ENCODE data around the gene PAF1.
A peak's percentile ranks its signal among the peaks of the same experiment; 100 is the strongest.

Gene PAF1

GRCh38 chr19:39372047-39372802 lies 18.7 kb downstream of the PAF1 start:
- Mint-ChIP-seq H3K9me3 (no peaks in the 10 kb centered on the region), H3K27me3 (no peaks in the 10 kb centered on the region), H3K27ac (no peak overlapping the region), H3K4me1 (peaks cover 0 to 6% of the 10 kb centered on the region in 2 donors), H3K4me3 (no peak overlapping the region), H3K36me3 (peaks cover 29 to 59% of the 10 kb centered on the region in 2 donors)
- no peak for DNase-seq
- ATAC-seq (replicated peaks), result no peak

GRCh38 chr19:39370735-39371134 lies 20.2 kb downstream of the PAF1 start:
- H3K36me3 Mint-ChIP-seq, result peaks cover 22 to 49% of the 10 kb centered on the region in 2 donors
- no peak for ATAC-seq (replicated peaks)
- H3K27me3 Mint-ChIP-seq, result no peaks in the 10 kb centered on the region
- no peak overlapping the region for H3K4me3 Mint-ChIP-seq
- peaks cover 0 to 6% of the 10 kb centered on the region in 2 donors for H3K4me1 Mint-ChIP-seq
- no peak for DNase-seq
- H3K27ac Mint-ChIP-seq, result no peak overlapping the region
- H3K9me3 Mint-ChIP-seq, result no peaks in the 10 kb centered on the region

GRCh38 chr19:39369200-39369599 lies 21.7 kb downstream of the PAF1 start:
- DNase-seq, result no peak
- no peaks in the 10 kb centered on the region for H3K27me3 Mint-ChIP-seq
- no peak overlapping the region for H3K27ac Mint-ChIP-seq
- H3K4me3 Mint-ChIP-seq, result no peak overlapping the region
- H3K36me3 Mint-ChIP-seq, result peaks cover 27 to 50% of the 10 kb centered on the region in 2 donors
- peaks cover 5 to 11% of the 10 kb centered on the region in 2 donors for H3K4me1 Mint-ChIP-seq
- no peak for ATAC-seq (replicated peaks)
- H3K9me3 Mint-ChIP-seq, result no peaks in the 10 kb centered on the region

GRCh38 chr19:39365531-39365930 lies 25.4 kb downstream of the PAF1 start:
- Mint-ChIP-seq H3K27me3 (no peaks in the 10 kb centered on the region), H3K27ac (peak overlapping the region; percentile 5), H3K9me3 (no peaks in the 10 kb centered on the region), H3K4me1 (peaks cover 25 to 29% of the 10 kb centered on the region in 2 donors), H3K4me3 (no peak overlapping the region), H3K36me3 (peaks cover 20 to 44% of the 10 kb centered on the region in 2 donors)
- ATAC-seq (replicated peaks) (no peak), DNase-seq (no peak)

- DNase-seq, result peak; percentile 23
- Mint-ChIP-seq H3K27ac (peak overlapping the region; percentile 72), H3K27me3 (no peaks in the 10 kb centered on the region)
These were observed 26.9 kb downstream of the PAF1 start for GRCh38 chr19:39363901-39364457.

GRCh38 chr19:39362682-39363657 lies 27.9 kb downstream of the PAF1 start:
- peaks cover 18 to 40% of the 10 kb centered on the region in 2 donors for H3K36me3 Mint-ChIP-seq
- H3K4me3 Mint-ChIP-seq, result no peak overlapping the region
- H3K27me3 Mint-ChIP-seq, result no peaks in the 10 kb centered on the region
- no peaks in the 10 kb centered on the region for H3K9me3 Mint-ChIP-seq
- ATAC-seq (replicated peaks) (no peak), DNase-seq (no peak)
- peaks cover 25 to 29% of the 10 kb centered on the region in 2 donors for H3K4me1 Mint-ChIP-seq
- H3K27ac Mint-ChIP-seq, result peak overlapping the region; percentile 72

More at GRCh38 chr19:39363901-39364457, 26.9 kb downstream of the PAF1 start:
- Mint-ChIP-seq H3K4me1 (peaks cover 25 to 29% of the 10 kb centered on the region in 2 donors), H3K36me3 (peaks cover 19 to 45% of the 10 kb centered on the region in 2 donors), H3K4me3 (peak overlapping the region in 1 of 2 donors; percentile 36), H3K9me3 (no peaks in the 10 kb centered on the region)
- ATAC-seq (replicated peaks), result peak; percentile 86 to 93

GRCh38 chr19:39360599-39360998 lies 30.3 kb downstream of the PAF1 start:
- no peak overlapping the region for H3K4me3 Mint-ChIP-seq
- H3K27me3 Mint-ChIP-seq, result no peaks in the 10 kb centered on the region
- H3K27ac Mint-ChIP-seq, result no peak overlapping the region
- H3K4me1 Mint-ChIP-seq, result peaks cover 27 to 29% of the 10 kb centered on the region in 2 donors
- no peaks in the 10 kb centered on the region for H3K9me3 Mint-ChIP-seq
- DNase-seq (no peak), ATAC-seq (replicated peaks) (no peak)
- peaks cover 33 to 52% of the 10 kb centered on the region in 2 donors for H3K36me3 Mint-ChIP-seq

- ATAC-seq (replicated peaks), result no peak
- Mint-ChIP-seq H3K4me1 (peaks cover 23 to 28% of the 10 kb centered on the region in 2 donors), H3K27me3 (no peaks in the 10 kb centered on the region), H3K36me3 (peaks cover 35 to 56% of the 10 kb centered on the region in 2 donors), H3K9me3 (no peaks in the 10 kb centered on the region), H3K4me3 (no peak overlapping the region), H3K27ac (no peak overlapping the region)
- DNase-seq, result no peak
These were observed 31.9 kb downstream of the PAF1 start for GRCh38 chr19:39359026-39359425.

- ATAC-seq (replicated peaks) (no peak), DNase-seq (no peak)
- H3K27me3 Mint-ChIP-seq, result no peaks in the 10 kb centered on the region
- no peak overlapping the region for H3K4me3 Mint-ChIP-seq
- H3K9me3 Mint-ChIP-seq, result no peaks in the 10 kb centered on the region
- H3K36me3 Mint-ChIP-seq, result peaks cover 34 to 55% of the 10 kb centered on the region in 2 donors
- no peak overlapping the region for H3K27ac Mint-ChIP-seq
- peaks cover 7 to 16% of the 10 kb centered on the region in 2 donors for H3K4me1 Mint-ChIP-seq
These were observed 34.3 kb downstream of the PAF1 start for GRCh38 chr19:39356647-39357046.

GRCh38 chr19:39356073-39356472 lies 34.8 kb downstream of the PAF1 start:
- ATAC-seq (replicated peaks), result no peak
- Mint-ChIP-seq H3K4me1 (peaks cover 12 to 22% of the 10 kb centered on the region in 2 donors), H3K27me3 (no peaks in the 10 kb centered on the region), H3K9me3 (no peaks in the 10 kb centered on the region), H3K27ac (peak overlapping the region; percentile 47), H3K4me3 (no peak overlapping the region), H3K36me3 (peaks cover 36 to 55% of the 10 kb centered on the region in 2 donors)
- DNase-seq, result no peak

GRCh38 chr19:39355253-39355652 lies 35.7 kb downstream of the PAF1 start:
- Mint-ChIP-seq H3K4me3 (no peak overlapping the region), H3K36me3 (peaks cover 38 to 47% of the 10 kb centered on the region in 2 donors), H3K27me3 (no peaks in the 10 kb centered on the region), H3K9me3 (no peaks in the 10 kb centered on the region), H3K4me1 (peaks cover 13 to 25% of the 10 kb centered on the region in 2 donors), H3K27ac (no peak overlapping the region)
- DNase-seq (no peak), ATAC-seq (replicated peaks) (no peak)

- Mint-ChIP-seq H3K27ac (peak overlapping the region; percentile 62), H3K27me3 (no peaks in the 10 kb centered on the region), H3K9me3 (no peaks in the 10 kb centered on the region), H3K4me3 (no peak overlapping the region), H3K4me1 (peaks cover 22 to 33% of the 10 kb centered on the region in 2 donors), H3K36me3 (peaks cover 39 to 57% of the 10 kb centered on the region in 2 donors)
- ATAC-seq (replicated peaks), result no peak
- no peak for DNase-seq
These were observed 38.3 kb downstream of the PAF1 start for GRCh38 chr19:39352381-39353255.

- H3K4me1 Mint-ChIP-seq, result peaks cover 25 to 38% of the 10 kb centered on the region in 2 donors
- peaks cover 32 to 50% of the 10 kb centered on the region in 2 donors for H3K36me3 Mint-ChIP-seq
- H3K27ac Mint-ChIP-seq, result peak overlapping the region; percentile 62
- peak; percentile 51 for DNase-seq
- no peaks in the 10 kb centered on the region for H3K27me3 Mint-ChIP-seq
- H3K4me3 Mint-ChIP-seq, result no peak overlapping the region
- ATAC-seq (replicated peaks), result peak; percentile 86 to 98
- no peaks in the 10 kb centered on the region for H3K9me3 Mint-ChIP-seq
These were observed 39.3 kb downstream of the PAF1 start for GRCh38 chr19:39351537-39352064.

All from stimulated activated naive B cell treated with anti-CD40 and anti-IgM and Interleukin-4, amounts not matched to agents 10 μg/mL and 1 μg/mL and 100 μg/mL, for 72 hours (primary cell).